ENCODE results near the gene PHPT1. TPM values are rescaled to one million over a fixed set of nuclear protein-coding genes. Genes with fewer than 3 reads are reported as not detected.
"Not testable (repeated sequence)": the region's sequence is repeated elsewhere in the genome, so short reads cannot be mapped to it uniquely, and the experiment has no call there.

Gene PHPT1
- polyA plus RNA-seq, 12 donors, result 60.3 to 100 (median 73.7) TPM; not detected in 1

- no peak for DNase-seq
These were observed 33.1 kb downstream of the PHPT1 start for GRCh38 chr9:136882109-136882946.

GRCh38 chr9:136882947-136883283 lies 33.7 kb downstream of the PHPT1 start:
- DNase-seq, result not testable (repeated sequence)

GRCh38 chr9:136883670-136884069 lies 34.5 kb downstream of the PHPT1 start:
- not testable (repeated sequence) for DNase-seq

DNA sequence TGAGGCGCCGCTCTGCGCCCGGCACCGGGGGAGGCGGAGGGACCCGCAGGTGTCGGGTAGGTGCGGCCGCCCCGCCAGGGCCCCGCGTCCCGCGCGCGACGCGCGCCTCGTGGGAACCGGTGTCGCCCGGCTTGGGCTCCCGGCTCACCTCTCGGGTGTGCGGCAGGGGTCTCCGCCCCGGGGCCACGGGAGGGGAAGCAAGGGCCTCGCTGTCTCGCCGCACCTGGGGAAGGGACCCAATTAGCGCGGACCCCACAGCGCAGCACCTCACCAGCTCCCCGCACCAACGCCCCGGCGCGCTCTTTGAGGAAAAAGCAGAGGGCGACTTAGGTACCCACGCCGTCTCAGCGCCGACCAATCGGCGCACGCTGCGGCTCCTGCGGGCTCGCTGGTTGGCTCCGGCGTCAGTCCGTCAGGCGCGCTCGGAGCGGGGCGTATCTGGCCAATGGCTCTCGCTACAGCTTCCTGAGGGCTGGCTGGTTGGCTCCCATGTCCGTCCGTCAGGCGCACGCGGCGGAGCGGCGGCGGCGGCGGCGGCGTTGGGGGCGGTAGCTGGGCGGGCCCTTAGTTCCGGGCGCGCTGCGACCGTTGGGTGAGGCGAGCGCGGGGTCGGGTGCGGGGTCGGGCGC lies 36.9 kb downstream of the PHPT1 start, which contains the start of gene TRAF2:
TSS of gene TRAF2 (plus strand) at position 567 of the 629 bp plus-strand sequence. CDS start 12,225 bp downstream, outside the sequence.
- peak; percentile 99 for DNase-seq

GRCh38 chr9:136886610-136887597 lies 37.7 kb downstream of the PHPT1 start:
- DNase-seq, result peak; percentile 40

DNA sequence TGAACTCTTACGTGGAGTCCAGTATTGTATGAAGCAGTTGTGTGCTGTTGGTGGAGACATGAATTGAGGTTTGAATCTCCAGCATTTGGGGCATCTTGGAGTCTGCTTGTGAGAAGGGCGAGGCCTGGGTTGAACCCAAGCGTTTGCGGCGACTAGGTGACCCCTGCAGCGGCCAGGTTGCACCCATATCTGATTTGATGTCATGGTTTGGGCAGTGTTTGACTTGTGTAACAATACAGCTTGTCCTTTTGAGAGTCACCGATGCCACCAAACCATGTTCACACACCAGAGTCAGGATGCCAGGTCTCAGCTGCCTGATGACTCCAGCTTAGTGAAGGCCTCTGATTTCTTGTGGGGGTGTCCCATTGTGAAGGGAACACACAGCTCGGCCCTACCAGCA lies 39.2 kb downstream of the PHPT1 start:
- no peak for DNase-seq

DNA sequence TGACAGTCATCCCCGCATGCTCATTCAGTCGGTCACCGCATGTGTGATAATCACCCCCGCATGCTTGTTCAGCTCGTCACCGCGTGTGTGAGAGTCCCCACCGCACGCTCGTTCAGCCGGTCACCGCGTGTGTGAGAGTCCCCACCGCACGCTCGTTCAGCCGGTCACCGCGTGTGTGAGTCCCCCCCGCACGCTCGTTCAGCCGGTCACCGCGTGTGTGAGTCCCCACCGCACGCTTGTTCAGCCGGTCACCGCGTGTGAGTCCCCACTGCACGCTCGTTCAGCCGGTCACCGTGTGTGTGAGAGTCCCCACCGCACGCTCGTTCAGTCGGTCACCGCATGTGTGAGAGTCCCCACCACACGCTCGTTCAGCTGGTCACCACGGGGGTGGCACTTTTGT lies 40.6 kb downstream of the PHPT1 start:
- DNase-seq, result no peak

GRCh38 chr9:136890661-136891060 lies 41.5 kb downstream of the PHPT1 start:
- no peak for DNase-seq

- no peak for DNase-seq
These were observed 46.8 kb downstream of the PHPT1 start for GRCh38 chr9:136896027-136896426.

DNA sequence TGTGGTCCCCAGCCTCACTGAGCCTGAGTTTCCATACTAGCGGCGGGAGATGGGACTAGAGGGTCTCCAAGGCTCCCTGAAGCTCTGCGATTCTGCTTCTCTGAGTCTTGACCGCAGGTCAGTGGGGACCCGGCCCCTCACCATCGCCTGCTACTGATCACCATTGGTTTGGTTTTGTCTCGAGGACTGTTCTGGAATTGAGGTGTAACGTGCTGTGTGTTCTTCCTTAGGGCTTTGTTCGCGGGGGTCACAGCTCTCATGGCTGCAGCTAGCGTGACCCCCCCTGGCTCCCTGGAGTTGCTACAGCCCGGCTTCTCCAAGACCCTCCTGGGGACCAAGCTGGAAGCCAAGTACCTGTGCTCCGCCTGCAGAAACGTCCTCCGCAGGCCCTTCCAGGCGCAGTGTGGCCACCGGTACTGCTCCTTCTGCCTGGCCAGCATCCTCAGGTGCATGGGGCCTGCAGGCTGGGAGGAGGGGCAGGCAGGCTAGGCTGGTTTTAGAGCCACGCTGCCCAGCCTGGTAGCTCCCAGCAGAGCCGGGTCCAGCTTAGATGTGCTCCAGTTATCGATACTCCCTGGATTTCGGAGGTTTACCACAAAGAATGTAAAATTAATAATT lies 49.4 kb downstream of the PHPT1 start:
- no peak for DNase-seq

DNA sequence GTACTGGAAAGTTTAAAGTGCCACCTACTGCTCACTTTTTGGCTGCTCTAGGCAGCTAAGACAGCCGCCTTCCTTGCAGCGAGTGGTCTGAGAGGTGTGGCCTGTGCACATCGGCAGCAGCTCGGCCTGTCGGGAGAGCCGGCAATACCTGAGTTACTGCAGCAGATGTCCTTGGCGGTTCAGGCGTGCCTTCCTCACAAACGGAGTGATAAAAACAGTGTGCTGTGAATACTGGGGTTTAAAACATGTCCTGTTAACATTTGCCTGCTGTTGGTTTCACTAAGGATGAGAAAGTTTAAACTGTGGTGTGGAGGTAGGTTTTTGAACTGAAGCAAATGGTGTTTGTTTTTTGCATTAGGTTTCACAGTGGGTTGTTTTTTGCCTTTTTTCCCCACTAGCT lies 50.0 kb downstream of the PHPT1 start:
- DNase-seq, result no peak

DNA sequence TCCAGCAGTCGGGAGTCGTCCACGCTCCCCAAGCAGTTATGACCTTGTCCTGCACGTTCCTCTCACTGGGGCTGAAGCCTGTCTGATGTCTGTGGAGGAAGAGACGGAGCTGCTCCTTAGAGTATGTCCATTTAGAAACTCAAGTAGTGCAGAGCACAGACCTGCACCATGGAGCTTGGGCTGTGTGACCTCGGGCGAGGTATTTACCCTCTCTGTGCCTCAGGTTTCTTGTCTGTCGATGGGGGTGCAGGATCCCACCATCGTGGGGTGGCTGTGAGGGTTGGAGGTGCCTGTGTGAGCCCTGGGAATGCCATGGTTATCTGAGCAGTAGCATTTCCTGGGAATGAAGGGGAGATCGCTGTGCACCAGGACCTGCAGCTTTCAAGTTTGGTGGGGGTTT lies 51.3 kb downstream of the PHPT1 start:
- DNase-seq, result no peak

Other genes with a start within 250 kb of the PHPT1 start
- 10 to 100 TPM in 11 of 12 donors, not detected in 1; 43.2 to 71.5 (median 49.6) TPM for gene EGFL7, start 186.5 kb upstream of the PHPT1 start, polyA plus RNA-seq (ENCODE audit: insufficient read length in 12 of 12)
- gene AGPAT2, start 162.0 kb upstream of the PHPT1 start, polyA plus RNA-seq (ENCODE audit: insufficient read length in 12 of 12), result 10 to 100 TPM in 6 of 12 donors, 1 to 10 TPM in 5, not detected in 1; 8.2 to 32.3 (median 10.1) TPM
- gene DIPK1B, start 136.8 kb upstream of the PHPT1 start, polyA plus RNA-seq (ENCODE audit: insufficient read length in 12 of 12), result 10 to 100 TPM in 10 of 12 donors, 1 to 10 TPM in 1, not detected in 1; 8.7 to 20.5 (median 14.0) TPM
- gene LCN10, start 106.5 kb upstream of the PHPT1 start, polyA plus RNA-seq (ENCODE audit: insufficient read length in 12 of 12), result 10 to 100 TPM in 1 of 12 donors, 1 to 10 TPM in 10, not detected in 1; 2.0 to 21.3 (median 7.1) TPM
- under 1 TPM in 2 of 12 donors, not detected in 10; 0.21 to 0.40 TPM for gene LCN6, start 100.9 kb upstream of the PHPT1 start, polyA plus RNA-seq (ENCODE audit: insufficient read length in 12 of 12)
- 10 to 100 TPM in 1 of 12 donors, 1 to 10 TPM in 8, under 1 TPM in 1, not detected in 2; 0.48 to 10.9 (median 4.1) TPM for gene LCN8, start 91.2 kb upstream of the PHPT1 start, polyA plus RNA-seq (ENCODE audit: insufficient read length in 12 of 12)
- gene LCN15, start 84.9 kb upstream of the PHPT1 start, polyA plus RNA-seq (ENCODE audit: insufficient read length in 12 of 12), result 1 to 10 TPM in 1 of 12 donors, under 1 TPM in 9, not detected in 2; 0.20 to 1.1 (median 0.44) TPM
- gene TMEM141, start 58.1 kb upstream of the PHPT1 start, polyA plus RNA-seq (ENCODE audit: insufficient read length in 12 of 12), result 100 to 1,000 TPM in 1 of 12 donors, 10 to 100 TPM in 10, not detected in 1; 26.7 to 128 (median 30.8) TPM
- gene CCDC183, start 53.1 kb upstream of the PHPT1 start, polyA plus RNA-seq (ENCODE audit: insufficient read length in 12 of 12), result 1 to 10 TPM in 9 of 12 donors, under 1 TPM in 1, not detected in 2; 0.71 to 3.7 (median 2.7) TPM
- gene RABL6, start 41.5 kb upstream of the PHPT1 start, polyA plus RNA-seq (ENCODE audit: insufficient read length in 12 of 12), result 10 to 100 TPM in 11 of 12 donors, not detected in 1; 40.9 to 81.7 (median 48.7) TPM
- gene AJM1, start 6.9 kb upstream of the PHPT1 start, polyA plus RNA-seq (ENCODE audit: insufficient read length in 12 of 12), result 1 to 10 TPM in 10 of 12 donors, under 1 TPM in 1, not detected in 1; 0.93 to 7.0 (median 1.5) TPM
- gene MAMDC4, start 2.9 kb downstream of the PHPT1 start, polyA plus RNA-seq (ENCODE audit: insufficient read length in 12 of 12), result 100 to 1,000 TPM in 1 of 12 donors, 1 to 10 TPM in 10, not detected in 1; 2.7 to 131 (median 3.9) TPM
- gene EDF1, start 16.9 kb downstream of the PHPT1 start, polyA plus RNA-seq (ENCODE audit: insufficient read length in 12 of 12), result 100 to 1,000 TPM in 11 of 12 donors, not detected in 1; 262 to 391 (median 299) TPM
- gene TRAF2, start 37.1 kb downstream of the PHPT1 start, polyA plus RNA-seq (ENCODE audit: insufficient read length in 12 of 12), result 10 to 100 TPM in 5 of 12 donors, 1 to 10 TPM in 6, not detected in 1; 7.1 to 15.5 (median 9.1) TPM
- gene FBXW5, start 95.3 kb downstream of the PHPT1 start, polyA plus RNA-seq (ENCODE audit: insufficient read length in 12 of 12), result 10 to 100 TPM in 11 of 12 donors, not detected in 1; 26.2 to 46.7 (median 30.6) TPM
- gene C8G, start 95.8 kb downstream of the PHPT1 start, polyA plus RNA-seq (ENCODE audit: insufficient read length in 12 of 12), result 1 to 10 TPM in 1 of 12 donors, under 1 TPM in 7, not detected in 4; 0.27 to 1.2 (median 0.48) TPM
- gene LCN12, start 102.9 kb downstream of the PHPT1 start, polyA plus RNA-seq (ENCODE audit: insufficient read length in 12 of 12), result 1 to 10 TPM in 5 of 12 donors, under 1 TPM in 4, not detected in 3; 0.23 to 1.4 (median 1.1) TPM
- gene PTGDS, start 128.1 kb downstream of the PHPT1 start, polyA plus RNA-seq (ENCODE audit: insufficient read length in 12 of 12), result 10 to 100 TPM in 6 of 12 donors, 1 to 10 TPM in 4, not detected in 2; 5.3 to 30.3 (median 13.6) TPM
- gene LCNL1, start 133.6 kb downstream of the PHPT1 start, polyA plus RNA-seq (ENCODE audit: insufficient read length in 12 of 12), result under 1 TPM in 10 of 12 donors, not detected in 2; 0.19 to 0.74 (median 0.54) TPM
- 10 to 100 TPM in 11 of 12 donors, not detected in 1; 15.5 to 51.6 (median 19.6) TPM for gene PAXX, start 143.0 kb downstream of the PHPT1 start, polyA plus RNA-seq (ENCODE audit: insufficient read length in 12 of 12)
- 10 to 100 TPM in 1 of 12 donors, 1 to 10 TPM in 2, under 1 TPM in 6, not detected in 3; 0.23 to 26.6 (median 0.49) TPM for gene CLIC3, start 147.2 kb downstream of the PHPT1 start, polyA plus RNA-seq (ENCODE audit: insufficient read length in 12 of 12)
- 10 to 100 TPM in 11 of 12 donors, not detected in 1; 10.1 to 28.9 (median 13.0) TPM for gene ABCA2, start 178.8 kb downstream of the PHPT1 start, polyA plus RNA-seq (ENCODE audit: insufficient read length in 12 of 12)
- under 1 TPM in 3 of 12 donors, not detected in 9; 0.05 to 0.45 (median 0.08) TPM for gene FUT7, start 182.7 kb downstream of the PHPT1 start, polyA plus RNA-seq (ENCODE audit: insufficient read length in 12 of 12)
- 10 to 100 TPM in 11 of 12 donors, not detected in 1; 26.6 to 48.0 (median 30.3) TPM for gene NPDC1, start 196.8 kb downstream of the PHPT1 start, polyA plus RNA-seq (ENCODE audit: insufficient read length in 12 of 12)
- gene ENTPD2, start 204.7 kb downstream of the PHPT1 start, polyA plus RNA-seq (ENCODE audit: insufficient read length in 12 of 12), result 10 to 100 TPM in 7 of 12 donors, 1 to 10 TPM in 4, not detected in 1; 8.6 to 21.8 (median 12.8) TPM
- gene SAPCD2, start 221.1 kb downstream of the PHPT1 start, polyA plus RNA-seq (ENCODE audit: insufficient read length in 12 of 12), result 1 to 10 TPM in 11 of 12 donors, not detected in 1; 2.0 to 8.0 (median 3.3) TPM
- gene UAP1L1, start 228.1 kb downstream of the PHPT1 start, polyA plus RNA-seq (ENCODE audit: insufficient read length in 12 of 12), result 1 to 10 TPM in 10 of 12 donors, not detected in 2; 1.4 to 3.8 (median 1.8) TPM
- gene MAN1B1, start 237.6 kb downstream of the PHPT1 start, polyA plus RNA-seq (ENCODE audit: insufficient read length in 12 of 12), result 10 to 100 TPM in 11 of 12 donors, not detected in 1; 34.2 to 65.1 (median 37.7) TPM